A549 treated with Hydrocortisone at 1 μM for 4 hours (cell line): ENCODE data around the gene APOL3. TPM values are rescaled to one million over a fixed set of nuclear protein-coding genes. Genes with fewer than 3 reads are reported as not detected.

Experiments used
- total RNA-seq: library from RNA; stranded (reverse); fragments of 200-300 nt; extraction: Qiagen RNA extraction; gene quantifications from 5 replicates; pipeline ENCODE4 v1.2.3, GENCODE V29; 2022

The APOL3 gene
- 0.03 to 0.13 TPM in 2 of 5 replicates, not detected in the others for total RNA-seq

GRCh38 chr22:36160499-36160942, at the start of gene APOL3:
Gene APOL3 (minus strand): TSS chr22:36160755. CDS start chr22:36149055, 11,700 bp downstream.

GRCh38 chr22:36201630-36202319, 41.2 kb upstream of the APOL3 start, which contains the start of gene APOL4:
Gene APOL4 (minus strand): TSS chr22:36201809. CDS start chr22:36201734, 75 bp downstream.

Other genes with a start within 250 kb of the APOL3 start
- gene RBFOX2, start 131.9 kb downstream of the APOL3 start, total RNA-seq: 23.3 to 30.0 TPM (median 27.5 TPM) in 5 replicates
- 0.03 TPM in 1 of 5 replicates, not detected in the others for gene APOL4, start 41.1 kb upstream of the APOL3 start, total RNA-seq
- 60.2 to 85.0 TPM (median 64.6 TPM) in 5 replicates for gene APOL2, start 78.8 kb upstream of the APOL3 start, total RNA-seq
- 14.9 to 22.3 TPM (median 17.2 TPM) in 5 replicates for gene APOL1, start 92.4 kb upstream of the APOL3 start, total RNA-seq
- 142 to 208 TPM (median 157 TPM) in 5 replicates for gene MYH9, start 227.2 kb upstream of the APOL3 start, total RNA-seq